HepG2 (cell line): ENCODE results near the gene SEZ6. TPM values are rescaled to one million over a fixed set of nuclear protein-coding genes. Genes with fewer than 3 reads are reported as not detected.

Experiments
- CSRNP2 ChIP-seq: sonication (generic); formaldehyde crosslinking; conservative IDR thresholded peaks from 2 replicates; pipeline ENCODE4 v1.8.0; 2022; ENCODE audit warnings: low read depth, missing genetic modification reagents
- ETV5 ChIP-seq: IDR thresholded peaks from 2 replicates; pipeline ENCODE4 v1.6.1; 2018; ENCODE audit warnings: missing biosample characterization, missing genetic modification reagents, inconsistent platforms, borderline replicate concordance
- EZH2 ChIP-seq: conservative IDR thresholded peaks from 2 replicates; pipeline ENCODE4 v1.6.1; 2012; ENCODE audit warnings: mild to moderate bottlenecking, low read depth, low read length, moderate library complexity
- HNF4A ChIP-seq: sonication (generic); formaldehyde crosslinking; IDR thresholded peaks from 2 replicates; pipeline ENCODE4 v1.4.0; 2020; ENCODE audit warnings: missing genetic modification reagents
- PTBP1 ChIP-seq: fragments of 200-400 bp; formaldehyde crosslinking; IDR thresholded peaks from 2 replicates; pipeline ENCODE4 v1.6.1; 2018; ENCODE audit warnings: low read length, low read depth; ENCODE audit not compliant: poor library complexity, severe bottlenecking
- RAD21 ChIP-seq: fragments of 450-650 bp; formaldehyde crosslinking; IDR thresholded peaks from 2 replicates; pipeline ENCODE4 v1.5.0; 2020; ENCODE audit warnings: mild to moderate bottlenecking
- STAT5B ChIP-seq: sonication (generic); formaldehyde crosslinking; IDR thresholded peaks from 2 replicates; pipeline ENCODE4 v1.4.0; 2020; ENCODE audit warnings: missing genetic modification reagents
- TFDP1 ChIP-seq: IDR thresholded peaks from 2 replicates; pipeline ENCODE4 v1.6.1; 2016; ENCODE audit warnings: missing compliant biosample characterization, missing genetic modification reagents, borderline replicate concordance
- ZNF121 ChIP-seq: sonication (generic); formaldehyde crosslinking; IDR thresholded peaks from 2 replicates; pipeline ENCODE4 v1.5.0; 2020; ENCODE audit warnings: mild to moderate bottlenecking, missing genetic modification reagents
- ZNF33A ChIP-seq: sonication (generic); formaldehyde crosslinking; IDR thresholded peaks from 2 replicates; pipeline ENCODE4 v1.5.1; 2020; ENCODE audit warnings: missing genetic modification reagents, mild to moderate bottlenecking, moderate library complexity, borderline replicate concordance
- ZNF33B ChIP-seq: sonication (generic); formaldehyde crosslinking; IDR thresholded peaks from 2 replicates; pipeline ENCODE4 v1.5.1; 2020; ENCODE audit warnings: mild to moderate bottlenecking, missing genetic modification reagents
- ZNF354B ChIP-seq: sonication (generic); formaldehyde crosslinking; IDR thresholded peaks from 2 replicates; pipeline ENCODE4 v1.8.0; 2022; ENCODE audit warnings: mild to moderate bottlenecking, missing genetic modification reagents
- ZNF660 ChIP-seq: sonication (generic); formaldehyde crosslinking; IDR thresholded peaks from 2 replicates; pipeline ENCODE4 v1.5.1; 2020; ENCODE audit warnings: mild to moderate bottlenecking, low read depth, missing genetic modification reagents, borderline replicate concordance
- ZNF841 ChIP-seq: sonication (generic); formaldehyde crosslinking; IDR thresholded peaks from 2 replicates; pipeline ENCODE4 v1.8.1; 2023; ENCODE audit warnings: missing genetic modification reagents, borderline replicate concordance
- polyA plus RNA-seq, 8 experiments: library from polyadenylated mRNA; depleted of rRNA in 3 of 8; stranded (reverse) in 7 of 8; unstranded in 1 of 8; fragments of >200 nt; fragmentation: Illumina TruSeq in 4 of 8; extraction: Trizol in 4 of 8; gene quantifications; 2 replicates each; pipeline versions ENCODE4 v1.2.1 to v1.2.3, GENCODE V29; 2011 to 2016; ENCODE audit warnings: low read depth in 4 of 8, missing spikeins in 1 of 8, mixed read lengths in 1 of 8; ENCODE audit not compliant: insufficient read depth in 1 of 8
- total RNA-seq, 5 experiments: library from RNA; depleted of rRNA; stranded (reverse); fragments of >200 nt; fragmentation: Illumina TruSeq; extraction: Trizol; gene quantifications; 2 replicates each; pipeline ENCODE4 v1.2.3, GENCODE V29; 2016; ENCODE audit warnings: low read depth in 1 of 5
- TF ChIP-seq, protein P1 (sequence below): sonication (generic); formaldehyde crosslinking; IDR thresholded peaks from 2 replicates; pipeline ENCODE4 v1.4.0; 2020; ENCODE audit warnings: mild to moderate bottlenecking, missing genetic modification reagents
- TF ChIP-seq, protein P2 (sequence below): sonication (generic); formaldehyde crosslinking; conservative IDR thresholded peaks from 2 replicates; pipeline ENCODE4 v1.8.0; 2022; ENCODE audit warnings: mild to moderate bottlenecking, moderate library complexity, missing genetic modification reagents
- TF ChIP-seq, protein P3 (sequence below): sonication (generic); formaldehyde crosslinking; IDR thresholded peaks from 2 replicates; pipeline ENCODE4 v1.5.0; 2020; ENCODE audit warnings: mild to moderate bottlenecking, missing genetic modification reagents, borderline replicate concordance

Gene SEZ6
- total and polyA plus RNA-seq, 2 of the 13 experiments (the other 11 are each of a cell fraction or from before 2014, with no cell fraction given): not detected

- TF ChIP-seq ZNF354B (CRISPR knock-in tag): 0 out of 2 replicates have a peak, but pooled peaks have one; percentile 50
- peak; percentile 44; the same call in 1 of the 2 replicates for TF ChIP-seq ETV5
- no peak for TF ChIP-seq STAT5B (CRISPR knock-in tag)
- TF ChIP-seq ZNF121 (CRISPR knock-in tag): no peak
- peak; percentile 100 for TF ChIP-seq HNF4A (CRISPR knock-in tag)
- TF ChIP-seq, protein P1, sequence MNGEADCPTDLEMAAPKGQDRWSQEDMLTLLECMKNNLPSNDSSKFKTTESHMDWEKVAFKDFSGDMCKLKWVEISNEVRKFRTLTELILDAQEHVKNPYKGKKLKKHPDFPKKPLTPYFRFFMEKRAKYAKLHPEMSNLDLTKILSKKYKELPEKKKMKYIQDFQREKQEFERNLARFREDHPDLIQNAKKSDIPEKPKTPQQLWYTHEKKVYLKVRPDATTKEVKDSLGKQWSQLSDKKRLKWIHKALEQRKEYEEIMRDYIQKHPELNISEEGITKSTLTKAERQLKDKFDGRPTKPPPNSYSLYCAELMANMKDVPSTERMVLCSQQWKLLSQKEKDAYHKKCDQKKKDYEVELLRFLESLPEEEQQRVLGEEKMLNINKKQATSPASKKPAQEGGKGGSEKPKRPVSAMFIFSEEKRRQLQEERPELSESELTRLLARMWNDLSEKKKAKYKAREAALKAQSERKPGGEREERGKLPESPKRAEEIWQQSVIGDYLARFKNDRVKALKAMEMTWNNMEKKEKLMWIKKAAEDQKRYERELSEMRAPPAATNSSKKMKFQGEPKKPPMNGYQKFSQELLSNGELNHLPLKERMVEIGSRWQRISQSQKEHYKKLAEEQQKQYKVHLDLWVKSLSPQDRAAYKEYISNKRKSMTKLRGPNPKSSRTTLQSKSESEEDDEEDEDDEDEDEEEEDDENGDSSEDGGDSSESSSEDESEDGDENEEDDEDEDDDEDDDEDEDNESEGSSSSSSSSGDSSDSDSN: peak; percentile 58; the same call in 1 of the 2 replicates
- TF ChIP-seq TFDP1 (CRISPR knock-in tag): peak; percentile 57; the same call in 1 of the 2 replicates
- TF ChIP-seq, protein P2, sequence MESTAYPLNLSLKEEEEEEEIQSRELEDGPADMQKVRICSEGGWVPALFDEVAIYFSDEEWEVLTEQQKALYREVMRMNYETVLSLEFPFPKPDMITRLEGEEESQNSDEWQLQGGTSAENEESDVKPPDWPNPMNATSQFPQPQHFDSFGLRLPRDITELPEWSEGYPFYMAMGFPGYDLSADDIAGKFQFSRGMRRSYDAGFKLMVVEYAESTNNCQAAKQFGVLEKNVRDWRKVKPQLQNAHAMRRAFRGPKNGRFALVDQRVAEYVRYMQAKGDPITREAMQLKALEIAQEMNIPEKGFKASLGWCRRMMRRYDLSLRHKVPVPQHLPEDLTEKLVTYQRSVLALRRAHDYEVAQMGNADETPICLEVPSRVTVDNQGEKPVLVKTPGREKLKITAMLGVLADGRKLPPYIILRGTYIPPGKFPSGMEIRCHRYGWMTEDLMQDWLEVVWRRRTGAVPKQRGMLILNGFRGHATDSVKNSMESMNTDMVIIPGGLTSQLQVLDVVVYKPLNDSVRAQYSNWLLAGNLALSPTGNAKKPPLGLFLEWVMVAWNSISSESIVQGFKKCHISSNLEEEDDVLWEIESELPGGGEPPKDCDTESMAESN (CRISPR knock-in tag): peak; percentile 89; the same call in 1 of the 2 replicates
- no peak for TF ChIP-seq ZNF33A (CRISPR knock-in tag)
- no peak for TF ChIP-seq ZNF841 (CRISPR knock-in tag)
- TF ChIP-seq ZNF660 (CRISPR knock-in tag): no peak
- peak; percentile 55; the same call in 1 of the 2 replicates for TF ChIP-seq ZNF33B (CRISPR knock-in tag)
- TF ChIP-seq, protein P3, sequence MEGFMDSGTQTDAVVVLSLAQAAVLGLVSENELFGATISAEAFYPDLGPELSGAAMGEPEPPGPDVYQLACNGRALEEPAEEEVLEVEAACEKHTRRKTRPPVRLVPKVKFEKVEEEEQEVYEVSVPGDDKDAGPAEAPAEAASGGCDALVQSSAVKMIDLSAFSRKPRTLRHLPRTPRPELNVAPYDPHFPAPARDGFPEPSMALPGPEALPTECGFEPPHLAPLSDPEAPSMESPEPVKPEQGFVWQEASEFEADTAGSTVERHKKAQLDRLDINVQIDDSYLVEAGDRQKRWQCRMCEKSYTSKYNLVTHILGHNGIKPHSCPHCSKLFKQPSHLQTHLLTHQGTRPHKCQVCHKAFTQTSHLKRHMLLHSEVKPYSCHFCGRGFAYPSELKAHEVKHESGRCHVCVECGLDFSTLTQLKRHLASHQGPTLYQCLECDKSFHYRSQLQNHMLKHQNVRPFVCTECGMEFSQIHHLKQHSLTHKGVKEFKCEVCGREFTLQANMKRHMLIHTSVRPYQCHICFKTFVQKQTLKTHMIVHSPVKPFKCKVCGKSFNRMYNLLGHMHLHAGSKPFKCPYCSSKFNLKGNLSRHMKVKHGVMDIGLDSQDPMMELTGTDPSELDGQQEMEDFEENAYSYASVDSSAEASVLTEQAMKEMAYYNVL (CRISPR knock-in tag): 0 out of 2 replicates have a peak, but pooled peaks have one; percentile 10
- no peak for TF ChIP-seq CSRNP2 (CRISPR knock-in tag)
- TF ChIP-seq RAD21: peak; percentile 44; the same call in 1 of the 2 replicates
- no peak for TF ChIP-seq EZH2
- no peak for TF ChIP-seq PTBP1
Measured at GRCh38 chr17:28951991-28952975, 53.5 kb downstream of the SEZ6 start (continued).
